ENCODE measurements around the gene GET4.

Gene GET4

GRCh38 chr7:876077-876971, at the start of gene GET4 (continued):
- TF ChIP-seq TSHZ1 (tag by site-specific recombination; IDR thresholded peaks at IDR 0.05; ENCODE audit: borderline replicate concordance): no peak
- no peak for TF ChIP-seq ATF2 (tag by site-specific recombination; IDR thresholded peaks at IDR 0.05; ENCODE audit: low read depth)
- TF ChIP-seq KLF8 (tag by site-specific recombination; IDR thresholded peaks at IDR 0.05): peak; percentile 35; the same call in 1 of the 2 replicates
- TF ChIP-seq PATZ1 (tag by site-specific recombination; IDR thresholded peaks at IDR 0.05): peak; percentile 36
- no peak for TF ChIP-seq MYNN (tag by site-specific recombination; IDR thresholded peaks at IDR 0.05; ENCODE audit: borderline replicate concordance)
- TF ChIP-seq ZNF391 (tag by site-specific recombination; IDR thresholded peaks at IDR 0.05; ENCODE audit: borderline replicate concordance, low read depth): no peak
- TF ChIP-seq PRDM2 (tag by site-specific recombination; IDR thresholded peaks at IDR 0.05; ENCODE audit: borderline replicate concordance): no peak
- TF ChIP-seq HOXC10 (CRISPR knock-in tag; IDR thresholded peaks at IDR 0.05): no peak
- TF ChIP-seq SCRT1 (tag by site-specific recombination; IDR thresholded peaks at IDR 0.05; ENCODE audit: borderline replicate concordance): no peak
- no peak for TF ChIP-seq ZNF223 (tag by site-specific recombination; IDR thresholded peaks at IDR 0.05)
- TF ChIP-seq TRIM28 (IDR thresholded peaks at IDR 0.05; ENCODE audit: borderline replicate concordance, low read length): no peak
- TF ChIP-seq ZNF175 (tag by site-specific recombination; IDR thresholded peaks at IDR 0.05): no peak
- TF ChIP-seq ZNF488 (tag by site-specific recombination; IDR thresholded peaks at IDR 0.05): no peak
- TF ChIP-seq KLF7 (tag by site-specific recombination; IDR thresholded peaks at IDR 0.05; ENCODE audit: borderline replicate concordance): no peak
- peak; percentile 21; the same call in 1 of the 2 replicates for TF ChIP-seq SP2 (tag by site-specific recombination; IDR thresholded peaks at IDR 0.05)
- TF ChIP-seq OVOL3 (tag by site-specific recombination; IDR thresholded peaks at IDR 0.05): no peak
- no peak for TF ChIP-seq ZNF426 (tag by site-specific recombination; IDR thresholded peaks at IDR 0.05)
- no peak for TF ChIP-seq MEIS1 (CRISPR knock-in tag; IDR thresholded peaks at IDR 0.05; ENCODE audit: borderline replicate concordance)
- TF ChIP-seq KLF10 (tag by site-specific recombination; IDR thresholded peaks at IDR 0.05): peak; percentile 90
- no peak for TF ChIP-seq ZNF423 (tag by site-specific recombination; IDR thresholded peaks at IDR 0.05)
- TF ChIP-seq ZNF140 (tag by site-specific recombination; IDR thresholded peaks at IDR 0.05): no peak
- no peak for TF ChIP-seq ZNF433 (tag by site-specific recombination; IDR thresholded peaks at IDR 0.05; ENCODE audit: low read depth)
- TF ChIP-seq ZNF350 (tag by site-specific recombination; IDR thresholded peaks at IDR 0.05): no peak
- TF ChIP-seq ZNF292 (tag by site-specific recombination; IDR thresholded peaks at IDR 0.05; ENCODE audit: borderline replicate concordance, low read depth): no peak
- no peak for TF ChIP-seq OSR2 (tag by site-specific recombination; IDR thresholded peaks at IDR 0.05)
- TF ChIP-seq FEZF1 (tag by site-specific recombination; IDR thresholded peaks at IDR 0.05): no peak
